SK-N-SH treated with all-trans-retinoic acid at 6 μM for 48 hours (cell line): ENCODE measurements around the gene FAR2.

Experiments
- ARNTL ChIP-seq: fragments of 450-650 bp; formaldehyde crosslinking; IDR thresholded peaks from 2 replicates; pipeline ENCODE4 v1.5.0; 2020; ENCODE audit warnings: low read depth, mild to moderate bottlenecking, moderate library complexity, borderline replicate concordance
- CREB5 ChIP-seq: fragments of 250-450 bp; sonication (Bioruptor Pico); IDR thresholded peaks from 2 replicates; pipeline ENCODE4 v1.5.1; 2020; ENCODE audit warnings: low read depth, mild to moderate bottlenecking, moderate library complexity
- OSR1 ChIP-seq: fragments of 250-450 bp; sonication (Bioruptor Pico); IDR thresholded peaks from 2 replicates; pipeline ENCODE4 v1.8.0; 2022; ENCODE audit warnings: moderate library complexity, mild to moderate bottlenecking, inconsistent platforms
- POU6F1 ChIP-seq: fragments of 250-450 bp; sonication (Bioruptor Pico); IDR thresholded peaks from 2 replicates; pipeline ENCODE4 v1.8.0; 2021; ENCODE audit warnings: low read depth, mild to moderate bottlenecking, moderate library complexity, borderline replicate concordance
- PPARA ChIP-seq: fragments of 250-450 bp; sonication (Bioruptor Pico); IDR thresholded peaks from 2 replicates; pipeline ENCODE4 v1.5.0; 2020; ENCODE audit warnings: mild to moderate bottlenecking, borderline replicate concordance
- RARB ChIP-seq: fragments of 250-450 bp; sonication (Bioruptor Pico); IDR thresholded peaks from 2 replicates; pipeline ENCODE4 v1.8.0; 2021; ENCODE audit warnings: mild to moderate bottlenecking, moderate library complexity
- ZFP30 ChIP-seq: fragments of 450-650 bp; formaldehyde crosslinking; IDR thresholded peaks from 2 replicates; pipeline ENCODE4 v1.5.0; 2022; ENCODE audit warnings: mild to moderate bottlenecking, moderate library complexity
- ZNF70 ChIP-seq: fragments of 450-650 bp; formaldehyde crosslinking; IDR thresholded peaks from 2 replicates; pipeline ENCODE4 v1.5.0; 2020; ENCODE audit warnings: mild to moderate bottlenecking, moderate library complexity

DNA sequence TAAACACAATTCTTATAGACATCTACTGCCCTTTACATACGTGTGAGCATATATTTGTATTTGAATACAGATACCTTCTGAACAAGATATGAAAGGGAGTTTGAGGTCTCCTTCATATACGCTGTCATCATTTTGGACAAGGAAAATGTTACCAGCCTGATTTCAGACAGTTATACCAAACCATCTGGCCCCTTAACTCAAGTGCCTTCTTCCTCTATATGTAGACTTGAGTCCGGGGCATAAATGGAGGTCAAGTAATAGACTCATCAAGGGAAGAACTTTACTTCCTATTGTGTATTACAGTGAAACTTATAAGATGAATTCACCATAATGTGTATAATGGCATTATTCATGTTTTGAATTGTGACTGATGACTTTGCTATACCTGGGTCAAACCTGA lies 52.2 kb downstream of the FAR2 start:
- TF ChIP-seq CREB5 (CRISPR knock-in tag) = no peak
- TF ChIP-seq OSR1 (CRISPR knock-in tag) = no peak
- TF ChIP-seq ARNTL (CRISPR knock-in tag) = no peak
- no peak for TF ChIP-seq POU6F1 (CRISPR knock-in tag)
- no peak for TF ChIP-seq ZFP30 (CRISPR knock-in tag)
- no peak for TF ChIP-seq ZNF70 (CRISPR knock-in tag)
- no peak for TF ChIP-seq RARB (CRISPR knock-in tag)
- TF ChIP-seq PPARA (CRISPR knock-in tag) = no peak
